NCI-H748 (cell line): Measurements from ENCODE around the gene PAQR4.
"Not testable (repeated sequence)": the region's sequence is repeated elsewhere in the genome, so short reads cannot be mapped to it uniquely, and the experiment has no call there.

Source experiments
- DNase-seq: peaks from one replicate; lab custom pipeline; 2025; ENCODE audit not compliant: unreplicated experiment; lab: John Stamatoyannopoulos, UW

Gene PAQR4

DNA sequence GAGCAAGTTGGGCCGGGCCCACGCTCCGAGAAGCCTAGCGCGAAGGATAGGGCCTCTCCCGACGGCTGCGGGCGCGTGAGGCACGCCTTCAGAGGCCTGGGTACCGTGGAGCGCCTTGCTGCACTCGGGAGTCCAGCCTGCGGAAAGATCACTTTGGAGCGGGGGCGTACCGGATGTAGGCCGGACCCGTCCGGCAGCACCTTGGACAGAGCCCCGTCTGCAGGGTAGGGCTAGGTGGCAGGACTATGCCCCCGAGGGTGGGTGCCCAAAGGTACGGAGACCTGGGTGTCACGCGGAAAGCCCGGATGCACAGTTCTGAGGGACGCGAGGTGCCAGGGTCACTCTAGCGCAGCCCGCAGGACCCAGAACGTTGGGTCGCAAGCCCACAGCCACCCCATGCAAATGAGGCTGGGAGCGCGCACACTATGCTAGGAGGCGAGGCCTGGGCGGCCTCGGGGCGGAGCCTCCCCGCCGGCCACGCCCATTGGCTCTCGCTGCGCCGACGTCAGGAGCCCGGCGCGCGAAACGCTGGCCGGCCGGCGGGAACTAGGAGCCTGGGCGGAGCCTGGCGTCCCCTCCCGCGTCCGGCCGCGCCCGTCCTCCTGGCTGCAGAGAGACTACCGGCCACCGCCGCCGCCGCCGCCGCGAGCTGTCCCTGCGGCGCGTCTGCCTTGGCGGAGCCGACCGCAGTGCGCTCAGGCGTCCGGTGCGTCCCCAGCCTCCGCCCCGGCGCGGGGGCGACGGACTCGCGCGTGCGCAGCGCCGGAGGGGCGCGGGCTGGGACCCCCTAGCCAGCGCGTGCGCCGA lies at the start of gene PAQR4:
TSS of gene PAQR4 (plus strand) at position 611 of the 807 bp plus-strand sequence. CDS start 327 bp downstream, outside the sequence.
- DNase-seq = peak; percentile 88

- DNase-seq = peak; percentile 48
Observed at GRCh38 chr16:2919511-2920255, 49.5 kb upstream of the PAQR4 start.

DNA sequence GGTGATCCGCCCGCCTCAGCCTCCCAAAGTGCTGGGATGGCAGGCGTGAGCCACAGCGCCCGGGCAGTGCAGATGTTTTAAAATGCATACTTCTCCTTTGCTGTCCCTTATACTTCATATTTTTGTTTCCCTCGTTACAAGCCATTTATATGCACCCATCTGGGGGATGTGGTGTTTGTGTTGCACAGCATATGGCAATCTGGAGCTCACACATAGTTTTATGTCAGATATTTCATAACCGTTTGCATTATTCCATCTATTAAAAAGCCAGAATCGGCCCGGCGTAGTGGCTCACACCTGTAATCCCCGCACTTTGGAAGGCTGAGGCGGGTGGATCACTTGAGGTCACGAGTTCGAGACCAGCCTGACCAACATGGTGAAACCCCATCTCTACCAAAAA lies 45.7 kb upstream of the PAQR4 start:
- DNase-seq = no peak

DNA sequence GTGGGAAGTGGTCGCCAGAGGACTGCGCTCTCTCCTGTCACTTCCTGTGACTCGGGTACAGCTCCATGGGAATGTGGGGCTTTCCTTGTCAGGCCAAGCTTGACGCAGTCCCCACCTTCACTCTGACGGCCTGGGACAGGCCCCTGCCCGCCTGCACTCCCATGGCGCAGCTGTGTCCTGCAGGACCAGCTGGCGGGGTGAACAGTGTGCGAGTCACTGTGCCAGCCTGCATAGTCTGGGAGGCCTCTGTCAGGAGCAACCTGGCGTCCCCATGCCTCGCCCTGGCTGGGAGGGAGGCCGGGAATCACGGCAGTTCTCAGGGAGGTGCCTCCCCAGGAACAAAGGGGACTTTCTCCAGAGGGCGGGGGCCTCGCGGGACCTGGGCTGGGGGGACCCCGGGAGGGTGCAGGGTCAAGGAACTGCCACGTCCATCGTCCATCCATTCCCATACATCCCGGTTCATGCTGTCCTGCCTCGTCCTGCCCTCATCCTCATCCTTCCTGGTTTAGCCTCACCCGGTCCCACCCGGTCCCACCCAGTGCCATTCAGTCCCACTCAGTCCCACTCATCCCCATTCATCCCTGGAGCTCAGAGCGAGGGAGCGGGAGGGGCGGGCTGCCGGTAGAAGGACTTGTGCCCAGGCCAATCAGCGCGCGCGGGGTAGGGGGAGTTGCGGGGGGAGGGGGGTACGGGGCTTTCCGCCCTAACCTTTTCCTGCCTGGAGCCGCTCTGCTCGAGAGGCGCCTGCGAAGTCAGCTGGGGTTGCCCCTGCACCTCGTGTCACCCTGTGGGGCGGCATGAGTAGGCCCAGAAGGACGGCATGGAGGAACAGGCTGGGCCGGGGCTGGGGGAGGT lies 44.0 kb upstream of the PAQR4 start:
- no peak for DNase-seq

GRCh38 chr16:2925951-2926649 lies 43.0 kb upstream of the PAQR4 start:
- no peak for DNase-seq

GRCh38 chr16:2926650-2926999 lies 42.5 kb upstream of the PAQR4 start:
- no peak for DNase-seq

- DNase-seq = peak; percentile 85
Observed at GRCh38 chr16:2927010-2927646, 42.0 kb upstream of the PAQR4 start.

DNA sequence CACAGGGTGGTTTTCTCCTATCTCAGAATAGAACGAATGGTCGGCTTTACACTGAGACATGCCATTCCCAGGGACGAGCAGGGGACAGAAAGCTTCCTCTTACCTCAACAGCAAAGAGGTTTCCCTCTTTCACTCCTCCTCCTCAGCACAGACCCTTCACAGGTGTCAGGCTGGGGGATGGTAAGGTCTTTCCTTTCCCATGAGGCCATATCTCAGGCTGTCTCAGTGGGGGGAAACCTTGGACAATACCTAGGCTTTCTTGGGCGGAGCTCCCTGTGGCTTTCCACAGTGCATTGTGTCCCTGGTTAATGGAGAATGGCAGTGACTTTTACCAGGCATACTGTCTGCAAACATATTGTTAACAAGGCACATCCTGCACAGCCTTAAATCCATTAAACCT lies 41.0 kb upstream of the PAQR4 start:
- DNase-seq = not testable (repeated sequence)

DNA sequence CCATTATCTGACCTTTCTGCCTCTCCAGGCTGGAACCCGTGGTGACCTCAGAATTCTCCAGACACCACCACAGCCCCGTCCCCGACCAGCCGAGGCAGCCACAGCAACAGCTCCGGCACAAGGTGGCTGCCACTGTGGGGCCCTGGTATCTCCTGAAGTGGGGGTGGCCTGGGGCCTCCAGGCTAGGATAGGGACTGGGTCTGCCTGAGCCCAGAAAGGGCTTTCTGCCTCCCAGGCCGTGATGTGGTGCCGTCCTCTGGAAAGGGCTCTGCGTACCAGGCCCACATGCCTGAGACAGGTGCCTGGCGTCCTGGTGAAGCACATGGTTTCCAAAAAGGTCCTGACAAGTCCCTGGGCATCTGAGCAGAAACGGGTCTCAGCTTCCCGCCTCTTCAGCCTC lies 40.4 kb upstream of the PAQR4 start:
- no peak for DNase-seq

DNA sequence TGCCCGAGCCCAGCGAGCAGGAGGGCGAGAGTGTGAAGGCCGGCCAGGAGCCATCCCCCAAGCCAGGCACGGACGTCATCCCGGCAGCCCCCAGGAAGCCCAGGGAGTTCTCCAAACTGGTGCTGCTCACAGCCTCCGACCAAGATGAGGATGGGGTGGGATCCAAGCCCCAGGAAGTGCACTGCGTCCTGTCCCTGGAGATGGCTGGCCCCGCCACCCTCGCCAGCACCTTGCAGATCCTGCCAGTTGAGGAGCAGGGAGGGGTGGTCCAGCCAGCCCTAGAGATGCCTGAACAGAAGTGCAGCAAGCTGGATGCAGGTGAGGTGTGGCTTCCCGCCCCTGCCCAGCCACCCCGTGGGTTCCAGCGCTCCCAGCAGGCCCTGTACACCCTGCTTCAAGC lies 39.5 kb upstream of the PAQR4 start:
- DNase-seq = no peak

- no peak for DNase-seq
Observed at GRCh38 chr16:2930236-2930635, 38.9 kb upstream of the PAQR4 start.

GRCh38 chr16:2931231-2931914 lies 37.8 kb upstream of the PAQR4 start:
- not testable (repeated sequence) for DNase-seq

- DNase-seq = no peak
Observed at GRCh38 chr16:2933136-2933535, 36.0 kb upstream of the PAQR4 start.

GRCh38 chr16:2933701-2934100 lies 35.4 kb upstream of the PAQR4 start:
- no peak for DNase-seq

DNA sequence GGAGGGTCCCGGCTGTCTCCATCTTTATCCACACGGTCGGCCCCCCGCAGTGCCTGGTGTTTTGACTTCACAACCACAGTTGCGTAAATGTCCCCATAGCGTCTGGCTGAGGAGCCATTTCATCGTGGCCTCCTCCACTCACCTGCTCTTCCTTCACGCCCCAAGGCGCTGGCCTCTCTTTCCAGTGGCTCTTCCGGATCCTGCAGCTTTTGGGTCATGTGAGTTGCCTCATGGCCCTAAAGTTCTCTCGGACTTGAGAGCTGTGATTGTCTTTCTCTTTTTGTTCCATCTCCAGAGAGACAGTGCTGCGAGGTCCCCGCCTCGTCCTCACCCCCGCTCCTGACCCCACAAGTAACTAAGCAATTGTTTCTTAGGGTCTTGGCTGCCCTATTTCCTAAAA lies 34.7 kb upstream of the PAQR4 start:
- DNase-seq = no peak

- DNase-seq = no peak
Observed at GRCh38 chr16:2936436-2937011, 32.6 kb upstream of the PAQR4 start.

DNA sequence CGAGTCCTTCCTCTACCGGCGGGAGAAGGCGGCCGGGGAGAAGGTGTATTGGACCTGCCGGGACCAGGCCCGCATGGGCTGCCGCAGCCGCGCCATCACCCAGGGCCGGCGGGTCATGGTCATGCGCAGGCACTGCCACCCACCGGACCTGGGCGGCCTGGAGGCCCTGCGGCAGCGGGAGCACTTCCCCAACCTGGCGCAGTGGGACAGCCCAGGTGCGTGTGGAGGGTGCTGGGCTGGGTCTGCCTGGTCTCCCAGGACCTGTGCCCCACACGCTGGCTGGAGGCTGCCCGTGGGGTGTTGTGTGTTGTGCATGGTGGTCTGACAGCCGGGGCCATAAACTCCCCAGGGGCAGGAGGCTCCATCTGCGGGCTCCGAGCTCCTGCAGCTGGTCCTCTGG lies 32.0 kb upstream of the PAQR4 start:
- no peak for DNase-seq

GRCh38 chr16:2938206-2938605 lies 30.9 kb upstream of the PAQR4 start:
- no peak for DNase-seq

DNA sequence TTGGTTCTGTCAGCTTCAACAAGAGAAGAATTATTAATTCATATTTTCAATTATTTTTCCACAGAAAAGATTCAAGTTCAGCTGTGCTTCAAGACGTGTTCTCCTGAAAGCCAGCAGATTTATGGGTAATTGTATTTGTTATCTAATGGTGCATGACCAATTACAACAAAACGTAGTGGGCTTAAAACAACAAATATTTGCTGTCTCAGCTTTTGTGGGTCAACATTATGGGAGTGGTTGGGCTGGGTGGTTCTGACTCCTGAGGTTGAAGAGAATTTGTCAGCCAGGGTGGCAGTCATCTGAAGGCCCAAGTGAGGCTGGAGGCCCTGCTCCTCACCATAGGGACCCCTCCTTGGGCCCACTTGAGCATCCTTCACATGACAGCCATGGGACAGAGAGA lies 29.2 kb upstream of the PAQR4 start:
- no peak for DNase-seq

DNA sequence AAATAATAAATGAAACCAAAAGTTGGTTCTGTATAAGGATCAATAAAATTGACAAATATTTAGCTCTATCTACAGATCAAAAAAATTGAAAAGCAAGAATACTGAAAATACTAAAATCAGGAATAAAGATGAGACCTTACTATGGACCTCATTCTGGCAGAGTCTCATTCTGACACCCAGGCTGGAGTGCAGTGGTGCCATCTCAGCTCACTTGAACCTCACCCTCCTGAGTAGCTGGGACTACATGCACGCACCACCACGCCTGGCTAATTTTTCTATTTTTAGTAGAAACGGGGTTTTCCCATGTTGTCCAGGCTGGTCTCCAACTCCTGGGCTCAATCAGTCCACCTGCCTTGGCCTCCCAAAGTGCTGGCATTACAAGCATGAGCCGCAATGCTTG lies 27.1 kb upstream of the PAQR4 start:
- no peak for DNase-seq
